PFSK-1 (cell line): Measurements from ENCODE around the gene RBFOX1.

Experiments
- FOXP2 ChIP-seq: optimal IDR thresholded peaks from 2 replicates; pipeline ENCODE3; 2011; ENCODE audit warnings: borderline replicate concordance, control low read depth, inconsistent platforms; ENCODE audit not compliant: insufficient read depth; ENCODE audit errors: extremely low read length, extremely low read depth
- POLR2AphosphoS5 ChIP-seq: IDR thresholded peaks from 2 replicates; pipeline ENCODE4 v1.6.1; 2012; ENCODE audit warnings: low read depth, mild to moderate bottlenecking, control low read depth, low read length, moderate library complexity
- REST ChIP-seq, 2 experiments: IDR thresholded peaks; 2 replicates each; pipeline versions ENCODE4 v1.6.1 to v1.8.0; 2011 to 2012; ENCODE audit warnings: low read depth in 2 of 2, low read length in 2 of 2, control low read depth in 1 of 2, inconsistent platforms in 1 of 2, mild to moderate bottlenecking in 1 of 2, moderate library complexity in 1 of 2; ENCODE audit not compliant: insufficient read depth in 1 of 2
- SIN3A ChIP-seq: IDR thresholded peaks from 2 replicates; pipeline ENCODE4 v1.6.1; 2012; ENCODE audit warnings: mild to moderate bottlenecking, low read length, moderate library complexity, borderline replicate concordance; ENCODE audit not compliant: insufficient read depth
- TAF1 ChIP-seq: IDR thresholded peaks from 2 replicates; pipeline ENCODE4 v1.6.1; 2012; ENCODE audit warnings: low read length, control low read depth, borderline replicate concordance; ENCODE audit not compliant: insufficient read depth

The RBFOX1 gene

DNA sequence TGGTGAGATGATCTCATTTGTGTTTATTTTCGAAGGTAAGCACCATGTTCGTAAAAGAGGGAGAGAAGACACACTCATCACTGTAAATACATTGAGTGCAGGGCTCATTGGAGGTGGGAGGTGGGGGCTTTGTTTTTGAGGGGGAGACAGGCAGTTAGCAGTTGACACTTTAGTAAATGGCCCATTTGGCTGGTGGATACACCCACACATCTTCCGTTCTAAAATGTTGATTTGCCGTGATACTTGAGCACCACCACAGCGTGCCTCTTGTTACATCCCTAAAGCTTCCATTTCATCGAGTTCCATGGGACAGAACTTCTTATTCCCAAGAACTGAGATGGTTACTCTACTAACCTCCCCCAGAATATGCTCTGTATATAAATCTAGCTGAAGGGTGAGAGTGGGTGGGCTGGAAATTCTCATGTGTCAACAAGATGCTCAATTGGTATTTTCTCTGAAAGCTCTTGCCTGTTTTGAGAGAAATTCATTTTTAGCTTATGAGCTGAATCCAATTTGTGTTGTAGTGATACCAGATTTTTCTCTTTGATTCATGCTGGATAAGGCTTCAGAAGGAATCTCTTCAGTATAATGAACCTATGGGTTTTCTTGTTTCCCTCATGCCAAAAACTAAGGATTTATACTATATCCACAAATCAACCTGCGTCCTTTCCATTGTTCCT is 314.3 kb downstream of the RBFOX1 start:
- TF ChIP-seq TAF1 (no peak), REST (IDR thresholded peaks at IDR 0.05; ENCODE audit: insufficient read depth in 1 of 2, low read depth in 2 of 2, low read length in 2 of 2) (no peak), SIN3A (no peak), FOXP2 (no peak), POLR2AphosphoS5 (no peak)

DNA sequence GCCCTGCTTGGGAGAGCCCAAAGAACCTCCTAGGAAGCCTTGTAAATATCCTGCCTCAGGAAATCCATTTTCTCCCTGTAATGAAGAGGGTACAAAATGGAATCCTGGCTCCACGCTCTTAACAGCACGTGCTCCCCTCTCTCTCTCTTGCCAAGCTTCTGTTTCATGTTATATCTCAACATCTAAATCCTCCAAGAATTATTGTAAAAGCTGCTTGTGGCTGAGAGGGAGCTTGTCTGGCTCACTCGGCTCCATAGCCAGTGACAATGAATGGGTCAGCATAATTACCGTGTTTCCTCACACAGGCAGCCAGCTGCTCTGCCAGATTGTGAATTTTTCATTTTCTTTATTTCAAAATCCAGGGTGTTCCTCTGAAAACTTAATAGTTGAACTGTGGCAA is 317.8 kb downstream of the RBFOX1 start:
- TF ChIP-seq REST (IDR thresholded peaks at IDR 0.05; ENCODE audit: insufficient read depth in 1 of 2, low read depth in 2 of 2, low read length in 2 of 2) = no peak
- TF ChIP-seq TAF1 = no peak
- no peak for TF ChIP-seq SIN3A
- TF ChIP-seq FOXP2 = no peak

GRCh38 chr16:7651803-7652570 is 319.3 kb downstream of the RBFOX1 start:
- TF ChIP-seq FOXP2 (no peak), TAF1 (no peak), SIN3A (no peak), POLR2AphosphoS5 (no peak), REST (IDR thresholded peaks at IDR 0.05; ENCODE audit: insufficient read depth in 1 of 2, low read depth in 2 of 2, low read length in 2 of 2) (no peak)

DNA sequence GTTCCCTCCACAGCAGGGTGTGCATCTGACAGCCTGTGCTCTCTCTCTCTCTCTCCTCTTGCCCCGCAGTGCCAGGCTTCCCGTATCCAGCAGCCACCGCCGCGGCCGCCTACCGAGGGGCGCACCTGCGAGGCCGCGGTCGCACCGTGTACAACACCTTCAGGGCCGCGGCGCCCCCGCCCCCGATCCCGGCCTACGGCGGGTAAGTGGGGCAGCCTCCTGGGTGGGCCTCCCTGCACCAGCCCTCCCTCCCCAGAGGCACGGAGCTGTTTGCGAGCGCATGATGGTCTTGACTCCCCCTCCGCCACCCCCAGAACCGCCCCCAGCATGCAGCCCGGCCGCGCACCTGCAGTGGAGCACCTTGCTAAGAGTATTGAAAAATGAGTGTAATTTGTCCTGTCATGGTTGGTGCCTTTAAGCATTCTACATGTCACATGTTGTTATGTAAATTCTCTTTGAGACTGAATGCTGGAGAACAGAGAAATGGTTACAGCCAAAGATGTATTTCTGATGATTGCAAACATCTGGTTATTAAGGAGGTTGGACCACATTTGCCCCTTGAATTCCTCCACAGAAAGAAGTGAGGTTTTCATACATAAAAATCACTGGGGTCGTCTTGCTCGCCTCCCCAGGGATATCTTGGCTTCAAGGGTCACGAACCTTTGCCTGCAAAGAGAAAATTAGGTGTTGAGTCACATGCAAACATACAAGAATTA is 321.3 kb downstream of the RBFOX1 start:
- no peak for TF ChIP-seq TAF1

GRCh38 chr16:7675628-7676027 is 343.0 kb downstream of the RBFOX1 start:
- TF ChIP-seq TAF1 (no peak), SIN3A (no peak), FOXP2 (no peak), POLR2AphosphoS5 (no peak), REST (IDR thresholded peaks at IDR 0.05; ENCODE audit: insufficient read depth in 1 of 2, low read depth in 2 of 2, low read length in 2 of 2) (no peak)
